Breast epithelium (tissue), 3 donors: Measurements from ENCODE around the gene RALGPS2.

Source experiments
- CTCF ChIP-seq, 3 donors: fragments of 450-650 bp; IDR thresholded peaks; one replicate each; pipeline ENCODE4 v1.5.1; 2016 to 2017; ENCODE audit warnings: antibody characterized with exemption in 3 of 3, mild to moderate bottlenecking in 3 of 3, moderate library complexity in 3 of 3
- POLR2A ChIP-seq: fragments of 450-650 bp; IDR thresholded peaks from one replicate; pipeline ENCODE4 v1.6.1; 2016; ENCODE audit warnings: antibody characterized with exemption, mild to moderate bottlenecking, moderate library complexity
- POLR2AphosphoS5 ChIP-seq, 3 donors: sonication (generic); formaldehyde crosslinking; IDR thresholded peaks; one replicate each; pipeline ENCODE4 v1.6.1; 2017; ENCODE audit warnings: antibody characterized with exemption in 3 of 3

- TF ChIP-seq CTCF (IDR thresholded peaks at IDR 0.05), result no peak
- no peak for TF ChIP-seq POLR2A
- TF ChIP-seq POLR2AphosphoS5 (IDR thresholded peaks at IDR 0.05), result no peak
Observed at GRCh38 chr1:178821134-178821866, 96.3 kb downstream of the RALGPS2 start.
